Gastrocnemius medialis (tissue), 4 donors: ENCODE data around the gene PRRG3. TPM values are rescaled to one million over a fixed set of nuclear protein-coding genes. Genes with fewer than 3 reads are reported as not detected.
"Not testable (repeated sequence)": the region's sequence is repeated elsewhere in the genome, so short reads cannot be mapped to it uniquely, and the experiment has no call there.

Experiments used
- ATAC-seq, 2 donors: fragments of 150-250 bp; one replicate each; pipeline ENCODE4 v1.9.1; 2016
- DNase-seq, 2 donors: peaks; one replicate each; pipeline ENCODE4 v3.0.0-alpha.2; 2019
- H3K27ac ChIP-seq, 4 donors: fragments of 200-600 bp; sonication (generic); 1 replicate in 1 of 4; 2 replicates in 3 of 4; pipeline ENCODE4 v1.5.1; 2016 to 2018; ENCODE audit warnings: mild to moderate bottlenecking in 2 of 4, moderate library complexity in 1 of 4
- H3K27me3 ChIP-seq, 3 donors: fragments of 200-600 bp; sonication (generic) in 2 of 3; 1 replicate in 1 of 3; 2 replicates in 2 of 3; pipeline versions ENCODE4 v1.5.1 to v1.6.0; 2016 to 2019; ENCODE audit warnings: mild to moderate bottlenecking in 1 of 3, moderate library complexity in 1 of 3
- H3K36me3 ChIP-seq, 2 donors: fragments of 200-600 bp; sonication (generic) in 1 of 2; one replicate each; pipeline ENCODE4 v1.5.1; 2017 to 2018
- H3K4me1 ChIP-seq, 2 donors: fragments of 200-600 bp; sonication (generic) in 1 of 2; one replicate each; pipeline ENCODE4 v1.5.1; 2016 to 2017; ENCODE audit warnings: mild to moderate bottlenecking in 2 of 2
- H3K4me3 ChIP-seq, 4 donors: fragments of 200-600 bp; sonication (generic) in 3 of 4; 1 replicate in 1 of 4; 2 replicates in 3 of 4; pipeline ENCODE4 v1.5.1; 2016 to 2019; ENCODE audit warnings: mild to moderate bottlenecking in 2 of 4
- H3K9me3 ChIP-seq, 3 donors: fragments of 200-600 bp; sonication (generic) in 2 of 3; 1 replicate in 1 of 3; 2 replicates in 2 of 3; pipeline ENCODE4 v1.5.1; 2016 to 2019
- CTCF ChIP-seq, 5 experiments: fragments of 450-650 bp in 3 of 5; fragments of 200-600 bp in 2 of 5; sonication (generic) in 2 of 5; IDR thresholded peaks in 4 of 5; conservative IDR thresholded peaks in 1 of 5; 1 replicate in 4 of 5; 2 replicates in 1 of 5; pipeline ENCODE4 v1.5.1; 2016 to 2019; ENCODE audit warnings: antibody characterized with exemption in 5 of 5, mild to moderate bottlenecking in 3 of 5, moderate library complexity in 3 of 5
- POLR2A ChIP-seq, 2 donors: fragments of 450-650 bp; IDR thresholded peaks; one replicate each; pipeline ENCODE4 v1.6.1; 2017; ENCODE audit warnings: antibody characterized with exemption in 2 of 2, mild to moderate bottlenecking in 2 of 2, moderate library complexity in 2 of 2
- in situ Hi-C, 4 donors: fragments of 200-750 bp; cut with MboI; loops; one replicate each; pipeline versions ENCODE4 v1.15.0 to v1.8.0; 2017; ENCODE audit warnings: low sequenced_read_pairs in 4 of 4
- intact Hi-C: fragments of 100-400 bp; cut with DNase I; formaldehyde crosslinking; loops from one replicate; pipeline ENCODE4 v1.15.1; 2023; ENCODE audit warnings: low total_unique reads
- total RNA-seq, 4 donors: library from RNA; depleted of rRNA; stranded (reverse); fragments of >200 nt; gene quantifications; one replicate each; pipeline versions ENCODE4 v1.1.0 to v1.2.3, GENCODE V29; 2016

Gene PRRG3
- total RNA-seq, 4 donors from 2014 or later: 0.04 to 0.39 TPM; not detected in 2

DNA sequence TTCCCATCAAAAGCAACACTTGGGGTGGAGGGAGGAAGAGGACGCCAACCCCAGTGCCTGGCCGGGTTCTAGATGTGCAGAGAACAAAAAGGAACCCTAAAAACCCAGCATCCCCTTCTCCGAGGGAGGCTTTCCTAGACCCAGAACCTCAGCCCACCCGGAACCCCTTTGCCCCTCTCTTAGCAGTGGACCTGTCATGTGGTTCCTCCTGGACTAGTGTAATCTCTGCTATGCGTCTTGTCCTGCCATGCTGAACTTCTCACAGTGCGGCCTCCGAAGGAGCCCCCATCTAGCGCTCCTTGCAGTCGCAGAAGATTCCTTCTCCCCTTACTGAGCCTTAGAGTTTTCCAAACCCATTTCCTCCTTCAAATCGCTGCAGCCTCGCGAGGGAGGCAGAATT, 1.1 kb upstream of the PRRG3 start:
- intact Hi-C loops: no loop called here
- H3K4me1 ChIP-seq: no peaks in the 10 kb centered on the region
- no peak for TF ChIP-seq CTCF (IDR thresholded peaks at IDR 0.05 in 4 of 5, conservative IDR thresholded peaks at IDR 0.05 in 1 of 5)
- TF ChIP-seq POLR2A (IDR thresholded peaks at IDR 0.05): no peak
- no peak for ATAC-seq
- H3K27me3 ChIP-seq: peaks cover 0 to 8% (median 0%) of the 10 kb centered on the region in 3 donors
- no peak overlapping the region for H3K4me3 ChIP-seq
- in situ Hi-C loops: loop anchor here in 3 of 4 donors (25.0 kb wide), 1 partner anchor 532 kb away; no protein-coding TSS in a partner anchor
- no peaks in the 10 kb centered on the region for H3K36me3 ChIP-seq
- H3K9me3 ChIP-seq: no peaks in the 10 kb centered on the region
- no peak overlapping the region for H3K27ac ChIP-seq
- DNase-seq: no peak

DNA sequence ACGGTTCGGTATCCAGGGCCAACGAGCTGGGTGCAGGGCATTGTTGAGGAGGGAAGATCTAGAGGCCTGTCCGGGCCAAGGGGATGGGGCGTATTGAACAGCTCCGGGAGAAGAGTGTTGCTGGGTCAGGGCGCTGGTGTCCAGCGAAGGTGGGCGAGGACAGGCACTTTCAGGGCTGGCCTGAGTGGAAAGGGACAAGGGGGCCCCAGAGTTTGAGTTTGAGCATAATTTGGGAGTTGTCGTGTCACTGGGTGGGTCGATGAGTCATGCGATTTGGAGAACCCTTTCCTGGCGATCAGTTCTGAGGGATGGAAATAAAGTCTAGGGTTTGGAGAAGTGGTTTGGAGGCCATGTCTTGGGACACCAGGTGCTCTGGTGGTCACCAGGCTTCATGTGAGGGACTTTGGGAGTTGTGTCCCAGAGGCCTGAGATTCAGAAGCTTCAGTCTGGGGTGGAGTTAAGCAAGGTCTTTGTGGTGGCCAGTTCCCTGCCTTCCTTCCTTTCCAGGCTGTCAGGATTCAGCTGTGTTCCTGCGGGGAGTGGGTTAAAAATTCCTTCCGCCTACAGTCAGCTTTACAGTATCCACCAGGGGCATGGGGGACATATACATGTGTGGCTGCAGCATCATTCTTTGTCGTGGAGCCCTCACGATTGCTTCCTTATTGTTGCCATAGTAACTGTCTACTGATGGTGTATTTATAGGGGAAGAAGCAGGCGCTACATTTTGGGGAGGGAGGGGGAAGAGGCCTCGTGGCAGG, 504 bp downstream of the PRRG3 start:
- peak overlapping the region; percentile 5 to 40 (median 22) for H3K4me3 ChIP-seq
- ATAC-seq (no peak), DNase-seq (no peak)
- TF ChIP-seq POLR2A (IDR thresholded peaks at IDR 0.05): no peak
- no peak for TF ChIP-seq CTCF (IDR thresholded peaks at IDR 0.05 in 4 of 5, conservative IDR thresholded peaks at IDR 0.05 in 1 of 5)
- no peaks in the 10 kb centered on the region for H3K4me1 ChIP-seq
- in situ Hi-C loops (loop anchor here in 3 of 4 donors (25.0 kb wide), 1 partner anchor 533 kb away; no protein-coding TSS in a partner anchor), intact Hi-C loops (no loop called here)
- H3K27ac ChIP-seq: no peak overlapping the region
- peaks cover 0 to 8% (median 0%) of the 10 kb centered on the region in 3 donors for H3K27me3 ChIP-seq
- H3K9me3 ChIP-seq: no peaks in the 10 kb centered on the region
- H3K36me3 ChIP-seq: no peaks in the 10 kb centered on the region

- DNase-seq, H3K4me3 ChIP-seq, H3K36me3 ChIP-seq, H3K27me3 ChIP-seq, intact Hi-C loops, H3K27ac ChIP-seq, H3K9me3 ChIP-seq, ATAC-seq, H3K4me1 ChIP-seq: not testable (repeated sequence)
- in situ Hi-C loops: loop anchor here in 3 of 4 donors (25.0 kb wide), 1 partner anchor 535 kb away; no protein-coding TSS in a partner anchor
Observed at GRCh38 chrX:151697082-151697481, 1.8 kb downstream of the PRRG3 start.

- no peak overlapping the region for H3K4me3 ChIP-seq
- no peaks in the 10 kb centered on the region for H3K36me3 ChIP-seq
- H3K27ac ChIP-seq: no peak overlapping the region
- DNase-seq: peak in 1 of 2 donors; percentile 23
- no peak for TF ChIP-seq CTCF (IDR thresholded peaks at IDR 0.05 in 4 of 5, conservative IDR thresholded peaks at IDR 0.05 in 1 of 5)
- no peak for TF ChIP-seq POLR2A (IDR thresholded peaks at IDR 0.05)
- H3K4me1 ChIP-seq: no peaks in the 10 kb centered on the region
- H3K27me3 ChIP-seq: peaks cover 0 to 8% (median 0%) of the 10 kb centered on the region in 3 donors
- peak in 1 of 2 donors; percentile 36 for ATAC-seq
- no peaks in the 10 kb centered on the region for H3K9me3 ChIP-seq
- in situ Hi-C loops (loop anchor here in 3 of 4 donors (25.0 kb wide), 1 partner anchor 535 kb away; no protein-coding TSS in a partner anchor), intact Hi-C loops (no loop called here)
Observed at GRCh38 chrX:151697522-151697921, 2.3 kb downstream of the PRRG3 start.

DNA sequence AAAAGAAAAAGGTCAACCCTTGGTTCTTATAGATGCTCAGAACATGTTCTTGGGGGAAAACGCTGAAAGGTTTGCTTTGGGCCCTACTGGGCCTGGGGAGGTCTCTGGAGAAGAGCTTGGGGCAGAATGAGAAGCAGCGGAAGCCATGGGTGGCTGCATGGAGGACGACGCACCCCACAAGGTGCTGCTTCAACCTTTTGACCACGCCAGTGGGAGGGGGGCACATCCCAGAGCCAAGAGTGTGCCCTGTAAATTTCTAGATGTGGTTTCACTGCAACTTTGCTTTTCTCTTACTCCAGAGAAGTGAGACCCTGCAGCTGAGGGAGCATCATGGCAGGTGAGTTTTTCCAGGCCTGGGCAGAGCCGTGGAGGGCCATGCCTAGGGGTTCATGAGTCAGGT, 3.2 kb downstream of the PRRG3 start:
- H3K27ac ChIP-seq: no peak overlapping the region
- H3K4me3 ChIP-seq: no peak overlapping the region
- H3K4me1 ChIP-seq: no peaks in the 10 kb centered on the region
- in situ Hi-C loops (loop anchor here in 3 of 4 donors (25.0 kb wide), 1 partner anchor 536 kb away; no protein-coding TSS in a partner anchor), intact Hi-C loops (no loop called here)
- TF ChIP-seq CTCF (IDR thresholded peaks at IDR 0.05 in 4 of 5, conservative IDR thresholded peaks at IDR 0.05 in 1 of 5) (no peak), POLR2A (IDR thresholded peaks at IDR 0.05) (no peak)
- no peak for DNase-seq
- no peak for ATAC-seq
- no peaks in the 10 kb centered on the region for H3K9me3 ChIP-seq
- no peaks in the 10 kb centered on the region for H3K36me3 ChIP-seq
- H3K27me3 ChIP-seq: peaks cover 0 to 8% (median 0%) of the 10 kb centered on the region in 3 donors
